H1 (cell line): ENCODE data around the gene MEF2C. TPM values are rescaled to one million over a fixed set of nuclear protein-coding genes. Genes with fewer than 3 reads are reported as not detected.

Source experiments
- CTCF ChIA-PET: fragments of 300-600 bp; sonication (Branson Sonifier 250); formaldehyde crosslinking; loops from one replicate; lab custom pipeline; 2021; ENCODE audit not compliant: partially characterized antibody; lab: Charles Lee
- POLR2A ChIA-PET: fragments of 300-600 bp; sonication (Branson Sonifier 250); formaldehyde crosslinking; loops from one replicate; lab custom pipeline; 2021; ENCODE audit warnings: inconsistent platforms; ENCODE audit not compliant: partially characterized antibody; lab: Charles Lee
- DNase-seq, 2 experiments: peaks; one replicate each; pipeline versions ENCODE4 v3.0.0 to v3.0.0-alpha.2; 2010 to 2022; ENCODE audit warnings: low spot score in 2 of 2, low read depth in 1 of 2, mixed read lengths in 1 of 2
- FAIRE-seq: peaks from 2 replicates; lab custom pipeline; 2011; peaks lifted over from hg19 to GRCh38; lab: Jason Lieb, UNC
- H2AFZ ChIP-seq: 2 replicates; pipeline ENCODE4 v1.8.1; 2012; ENCODE audit warnings: low read length, inconsistent platforms
- H2AK5ac ChIP-seq: 2 replicates; pipeline ENCODE4 v1.6.1; 2013; ENCODE audit warnings: low read depth, low read length
- H2BK120ac ChIP-seq: replicated peaks from 2 replicates; pipeline ENCODE3; 2013; ENCODE audit warnings: low read depth, low read length, inconsistent platforms
- H2BK12ac ChIP-seq: 2 replicates; pipeline ENCODE4 v1.6.1; 2013; ENCODE audit warnings: low read depth, low read length
- H2BK15ac ChIP-seq: 2 replicates; pipeline ENCODE4 v1.6.1; 2013; ENCODE audit warnings: low read length
- H2BK20ac ChIP-seq: 2 replicates; pipeline ENCODE4 v1.6.1; 2013; ENCODE audit warnings: low read length
- H2BK5ac ChIP-seq: 2 replicates; pipeline ENCODE4 v1.6.1; 2013; ENCODE audit warnings: low read depth, low read length
- H3K14ac ChIP-seq: 2 replicates; pipeline ENCODE4 v1.6.1; 2013; ENCODE audit warnings: inconsistent platforms; ENCODE audit not compliant: insufficient read length
- H3K18ac ChIP-seq: 2 replicates; pipeline ENCODE4 v1.6.1; 2013; ENCODE audit warnings: low read length; ENCODE audit errors: extremely low read depth
- H3K23ac ChIP-seq: 2 replicates; pipeline ENCODE4 v1.6.1; 2013; ENCODE audit warnings: inconsistent platforms; ENCODE audit not compliant: insufficient read length
- H3K23me2 ChIP-seq: 2 replicates; pipeline ENCODE4 v1.6.1; 2013; ENCODE audit warnings: low read depth, low read length
- H3K27ac ChIP-seq: 2 replicates; pipeline ENCODE4 v1.6.1; 2011; ENCODE audit warnings: low read depth, low read length, inconsistent platforms
- H3K27me3 ChIP-seq, 4 experiments: replicated peaks in 1 of 4; 1 replicate in 1 of 4; 2 replicates in 3 of 4; pipeline versions ENCODE4 v1.6.1 to v1.8.1; 2011 to 2013; ENCODE audit warnings: low read length in 3 of 4, mild to moderate bottlenecking in 3 of 4, inconsistent platforms in 2 of 4, mixed read lengths in 2 of 4, moderate library complexity in 1 of 4; ENCODE audit not compliant: control insufficient read depth in 3 of 4, insufficient read depth in 3 of 4; ENCODE audit errors: extremely low read depth in 1 of 4
- H3K36me3 ChIP-seq, 4 experiments: 2 replicates each; pipeline versions ENCODE4 v1.6.1 to v1.8.1; 2011 to 2013; ENCODE audit warnings: mild to moderate bottlenecking in 4 of 4, low read length in 3 of 4, moderate library complexity in 2 of 4, control low read depth in 1 of 4, inconsistent platforms in 1 of 4; ENCODE audit not compliant: insufficient read depth in 4 of 4, control insufficient read depth in 2 of 4
- H3K4ac ChIP-seq: replicated peaks from 2 replicates; pipeline ENCODE3; 2013; ENCODE audit warnings: low read length, low read depth, mixed read lengths, inconsistent platforms; ENCODE audit not compliant: insufficient read length
- H3K4me1 ChIP-seq, 4 experiments: replicated peaks in 1 of 4; 1 replicate in 1 of 4; 2 replicates in 3 of 4; pipeline versions ENCODE4 v1.6.1 to v1.8.1; 2011 to 2013; ENCODE audit warnings: low read length in 3 of 4, inconsistent platforms in 2 of 4, mixed read lengths in 1 of 4; ENCODE audit not compliant: insufficient read depth in 4 of 4, control insufficient read depth in 3 of 4
- H3K4me2 ChIP-seq, 2 experiments: 2 replicates each; pipeline versions ENCODE4 v1.6.1 to v1.8.1; 2011 to 2013; ENCODE audit warnings: low read depth in 2 of 2, low read length in 2 of 2, control low read depth in 1 of 2, inconsistent platforms in 1 of 2, mild to moderate bottlenecking in 1 of 2; ENCODE audit not compliant: insufficient read depth in 1 of 2
- H3K4me3 ChIP-seq, 4 experiments: fragments of 200-600, 300-600 bp in 1 of 4; sonication (generic), shearing (Covaris generic), sonication (Bioruptor Twin) in 1 of 4; 2 replicates each; pipeline versions ENCODE4 v1.5.1 to v1.8.1; 2011 to 2016; ENCODE audit warnings: low read length in 4 of 4, low read depth in 3 of 4, control low read depth in 2 of 4, inconsistent platforms in 2 of 4, mild to moderate bottlenecking in 2 of 4, mixed read lengths in 1 of 4, moderate library complexity in 1 of 4; ENCODE audit not compliant: insufficient read depth in 2 of 4; ENCODE audit errors: extremely low read depth in 1 of 4
- H3K56ac ChIP-seq: replicated peaks from 2 replicates; pipeline ENCODE3; 2013; ENCODE audit warnings: low read depth, mild to moderate bottlenecking, mixed read lengths, low read length, inconsistent platforms; ENCODE audit not compliant: insufficient read length
- H3K79me1 ChIP-seq: 2 replicates; pipeline ENCODE4 v1.6.1; 2013; ENCODE audit warnings: low read depth, low read length, control low read depth
- H3K79me2 ChIP-seq, 2 experiments: 2 replicates each; pipeline versions ENCODE4 v1.6.1 to v1.8.1; 2012 to 2013; ENCODE audit warnings: low read length in 2 of 2, mild to moderate bottlenecking in 2 of 2, inconsistent platforms in 1 of 2; ENCODE audit not compliant: insufficient read depth in 2 of 2, control insufficient read depth in 1 of 2
- H3K9ac ChIP-seq, 4 experiments: replicated peaks in 1 of 4; 1 replicate in 1 of 4; 2 replicates in 3 of 4; pipeline versions ENCODE4 v1.6.1 to v1.8.1; 2011 to 2013; ENCODE audit warnings: low read depth in 3 of 4, low read length in 3 of 4, control low read depth in 2 of 4, mild to moderate bottlenecking in 2 of 4, moderate library complexity in 2 of 4, inconsistent platforms in 1 of 4; ENCODE audit errors: extremely low read depth in 1 of 4
- H3K9me3 ChIP-seq, 2 experiments: 2 replicates each; pipeline versions ENCODE4 v1.6.1 to v1.8.1; 2012 to 2013; ENCODE audit warnings: mild to moderate bottlenecking in 2 of 2, moderate library complexity in 2 of 2, control low read depth in 1 of 2, inconsistent platforms in 1 of 2, low read depth in 1 of 2, low read length in 1 of 2, mixed read lengths in 1 of 2; ENCODE audit not compliant: insufficient read depth in 2 of 2
- H4K20me1 ChIP-seq, 2 experiments: replicated peaks in 1 of 2; 2 replicates each; pipeline versions ENCODE3 to v1.8.1; 2011 to 2013; ENCODE audit warnings: inconsistent platforms in 2 of 2, low read length in 2 of 2, mild to moderate bottlenecking in 1 of 2; ENCODE audit not compliant: insufficient read depth in 2 of 2, control insufficient read depth in 1 of 2
- H4K5ac ChIP-seq: 2 replicates; pipeline ENCODE4 v1.6.1; 2013; ENCODE audit warnings: low read length, low read depth, mixed read lengths, inconsistent platforms; ENCODE audit not compliant: insufficient read length
- H4K8ac ChIP-seq: 2 replicates; pipeline ENCODE4 v1.8.0; 2013; ENCODE audit warnings: mild to moderate bottlenecking, moderate library complexity, low read length, inconsistent platforms; ENCODE audit not compliant: insufficient read depth; ENCODE audit errors: extremely low read depth
- H4K91ac ChIP-seq: replicated peaks from 2 replicates; pipeline ENCODE3; 2013; ENCODE audit warnings: low read length, mixed read lengths, inconsistent platforms; ENCODE audit not compliant: insufficient read length
- ATF3 ChIP-seq: IDR thresholded peaks from 2 replicates; pipeline ENCODE4 v1.6.1; 2011; ENCODE audit warnings: low read depth, mild to moderate bottlenecking, low read length; ENCODE audit not compliant: insufficient read depth
- CBX5 ChIP-seq: fragments of 300-800, 300-1000 bp; sonication (generic); IDR thresholded peaks from 2 replicates; pipeline ENCODE4 v1.7.1; 2016; ENCODE audit warnings: antibody characterized with exemption, low read length, low read depth
- CHD1 ChIP-seq: IDR thresholded peaks from 2 replicates; pipeline ENCODE4 v1.6.1; 2012; ENCODE audit warnings: low read depth, low read length, improper control_type of control experiment
- CTBP2 ChIP-seq: IDR thresholded peaks from 2 replicates; pipeline ENCODE4 v1.7.0; 2011; ENCODE audit warnings: borderline replicate concordance, mild to moderate bottlenecking, moderate library complexity, mixed read lengths, low read length; ENCODE audit not compliant: insufficient read depth, insufficient read length
- EGR1 ChIP-seq: IDR thresholded peaks from 2 replicates; pipeline ENCODE4 v1.6.1; 2011; ENCODE audit warnings: low read depth, low read length, borderline replicate concordance
- EP300 ChIP-seq, 2 experiments: IDR thresholded peaks; 1 replicate in 1 of 2; 2 replicates in 1 of 2; pipeline ENCODE4 v1.6.1; 2011 to 2012; ENCODE audit warnings: low read depth in 2 of 2, low read length in 2 of 2, mild to moderate bottlenecking in 2 of 2, borderline replicate concordance in 1 of 2, inconsistent platforms in 1 of 2, moderate library complexity in 1 of 2
- KDM5A ChIP-seq: fragments of 200-600 bp; IDR thresholded peaks from 2 replicates; pipeline ENCODE4 v1.7.1; 2012; ENCODE audit warnings: mild to moderate bottlenecking, low read length, inconsistent platforms, mixed read lengths
- MAX ChIP-seq: IDR thresholded peaks from 2 replicates; pipeline ENCODE4 v1.6.1; 2012; ENCODE audit warnings: inconsistent platforms
- RXRA ChIP-seq: IDR thresholded peaks from 2 replicates; pipeline ENCODE4 v1.6.1; 2011; ENCODE audit warnings: low read depth, mild to moderate bottlenecking, low read length, moderate library complexity; ENCODE audit not compliant: insufficient read depth
- SIRT6 ChIP-seq: IDR thresholded peaks from one replicate; pipeline ENCODE4 v1.7.1; 2012; ENCODE audit warnings: low read length, inconsistent platforms
- SP1 ChIP-seq: IDR thresholded peaks from 2 replicates; pipeline ENCODE4 v1.6.1; 2011; ENCODE audit warnings: low read depth, low read length
- SUZ12 ChIP-seq: fragments of 200-600 bp; sonication (generic); IDR thresholded peaks from 2 replicates; pipeline ENCODE4 v1.6.1; 2012; ENCODE audit warnings: mild to moderate bottlenecking, inconsistent platforms, low read length, moderate library complexity, mixed read lengths
- WGBS, 2 experiments: shearing (Covaris generic) in 1 of 2; methylation state at CpG; one replicate each; pipeline versions ENCODE4 v1.1.6 to v1.1.7; 2013 to 2015; ENCODE audit warnings: low lambda C conversion rate in 2 of 2, mixed read lengths in 2 of 2, inconsistent platforms in 1 of 2, low coverage in 1 of 2, missing lambda C conversion rate in 1 of 2; ENCODE audit not compliant: insufficient replicate concordance in 2 of 2, insufficient coverage in 1 of 2, insufficient read length in 1 of 2; ENCODE audit errors: extremely low coverage in 1 of 2, missing lambda C conversion rate in 1 of 2; 5-methylcytosine and 5-hydroxymethylcytosine counted together
- polyA plus RNA-seq, 7 experiments: library from polyadenylated mRNA; depleted of rRNA in 3 of 7; stranded (reverse) in 5 of 7; unstranded in 2 of 7; fragments of >200 nt in 5 of 7; fragments of 200-250 nt in 2 of 7; gene quantifications; 1 replicate in 5 of 7; 2 replicates in 1 of 7; 4 replicates in 1 of 7; pipeline versions ENCODE4 v1.2.1 to v1.2.3, GENCODE V29; 2011 to 2013; ENCODE audit warnings: missing spikeins in 2 of 7, mixed read lengths in 2 of 7
- total RNA-seq: library from RNA; stranded (reverse); fragmentation: NEBNext Ultra II Directional; extraction: Animal tissue kit (Norgen Biotek cat#: 25700); gene quantifications from 2 replicates; pipeline ENCODE4 v1.2.1, GENCODE V29; 2021

The MEF2C gene
- total and polyA plus RNA-seq, 2 of the 8 experiments (the other 6 are each of a cell fraction or from before 2014, with no cell fraction given) = 0.59 to 0.99 TPM

- Histone ChIP-seq H3K4me3 (no peak overlapping the region), H3K79me1 (no peaks in the 10 kb centered on the region), H4K91ac (no peak overlapping the region), H2BK15ac (no peak overlapping the region), H3K27ac (no peak overlapping the region), H3K4ac (no peak overlapping the region), H3K4me1 (no peaks in the 10 kb centered on the region), H2BK20ac (no peak overlapping the region), H3K14ac (no peak overlapping the region), H3K9me3 (no peaks in the 10 kb centered on the region), H2BK12ac (no peak overlapping the region), H3K27me3 (no peaks in the 10 kb centered on the region), H2AFZ (no peak overlapping the region), H3K4me2 (no peak overlapping the region), H3K79me2 (no peaks in the 10 kb centered on the region), H3K23ac (no peak overlapping the region), H4K5ac (no peak overlapping the region), H3K9ac (no peak overlapping the region), H2AK5ac (no peak overlapping the region), H3K56ac (no peak overlapping the region), H3K36me3 (no peaks in the 10 kb centered on the region), H3K23me2 (no peaks in the 10 kb centered on the region), H4K8ac (no peak overlapping the region), H2BK120ac (no peak overlapping the region), H3K18ac (no peak overlapping the region), H4K20me1 (no peaks in the 10 kb centered on the region), H2BK5ac (no peak overlapping the region)
- DNase-seq (no peak), FAIRE-seq (no peak)
- ChIA-PET POLR2A (no interaction called here), CTCF (interaction anchor here (0.7 to 1.0 kb wide), 2 partner anchors 29 to 107 kb away, joined by 3 read pairs; no protein-coding TSS in a partner anchor)
- WGBS, 2 experiments = 67% methylated on average over 1 of the region's 1 CpG; no CpG with 5 or more reads in 1 of the 2 experiments
- no peak for TF ChIP-seq MAX
- no peak for TF ChIP-seq ATF3
- no peak for TF ChIP-seq SUZ12
- no peak for TF ChIP-seq SP1
- TF ChIP-seq EGR1 = no peak
- no peak for TF ChIP-seq EP300 (IDR thresholded peaks at IDR 0.05; ENCODE audit: borderline replicate concordance in 1 of 2, low read depth in 2 of 2, low read length in 2 of 2)
- TF ChIP-seq CTBP2 = no peak
- TF ChIP-seq CHD1 = no peak
- TF ChIP-seq CBX5 = no peak
- TF ChIP-seq RXRA = no peak
- no peak for TF ChIP-seq SIRT6
- TF ChIP-seq KDM5A = no peak
Measured at GRCh38 chr5:88847420-88847819, 35.6 kb downstream of the MEF2C start.
